GM10847 (cell line): ENCODE data around the gene MTPN.

Source experiments
- POLR2A ChIP-seq: IDR thresholded peaks from 2 replicates; pipeline ENCODE4 v1.6.1; 2011; ENCODE audit not compliant: insufficient read length; ENCODE audit errors: extremely low read depth

The MTPN gene

GRCh38 chr7:135929249-135929648 lies 47.9 kb downstream of the MTPN start:
- TF ChIP-seq POLR2A: no peak

- TF ChIP-seq POLR2A: no peak
Measured at GRCh38 chr7:135928136-135928535, 49.0 kb downstream of the MTPN start.

- TF ChIP-seq POLR2A: no peak
Measured at GRCh38 chr7:135925210-135925609, 51.9 kb downstream of the MTPN start.

GRCh38 chr7:135924302-135924701 lies 52.9 kb downstream of the MTPN start:
- TF ChIP-seq POLR2A: no peak

GRCh38 chr7:135922263-135922662 lies 54.9 kb downstream of the MTPN start:
- no peak for TF ChIP-seq POLR2A

GRCh38 chr7:135920478-135920877 lies 56.7 kb downstream of the MTPN start:
- no peak for TF ChIP-seq POLR2A

GRCh38 chr7:135919071-135919841 lies 57.9 kb downstream of the MTPN start:
- TF ChIP-seq POLR2A: no peak

GRCh38 chr7:135918134-135918533 lies 59.0 kb downstream of the MTPN start:
- no peak for TF ChIP-seq POLR2A

- no peak for TF ChIP-seq POLR2A
Measured at GRCh38 chr7:135917721-135918120, 59.4 kb downstream of the MTPN start.

- TF ChIP-seq POLR2A: no peak
Measured at GRCh38 chr7:135914346-135914745, 62.8 kb downstream of the MTPN start.

GRCh38 chr7:135913404-135913803 lies 63.8 kb downstream of the MTPN start:
- no peak for TF ChIP-seq POLR2A

- TF ChIP-seq POLR2A: no peak
Measured at GRCh38 chr7:135911099-135911498, 66.1 kb downstream of the MTPN start.

GRCh38 chr7:135910393-135911036 lies 66.6 kb downstream of the MTPN start:
- TF ChIP-seq POLR2A: no peak

- no peak for TF ChIP-seq POLR2A
Measured at GRCh38 chr7:135905858-135906257, 71.3 kb downstream of the MTPN start.

- TF ChIP-seq POLR2A: no peak
Measured at GRCh38 chr7:135905355-135905754, 71.8 kb downstream of the MTPN start.

GRCh38 chr7:135904282-135904681 lies 72.9 kb downstream of the MTPN start:
- TF ChIP-seq POLR2A: no peak

GRCh38 chr7:135901585-135902540 lies 75.3 kb downstream of the MTPN start:
- no peak for TF ChIP-seq POLR2A
